ENCODE data around the gene VPS51.

The VPS51 gene

GRCh38 chr11:65087827-65088226 is 8.2 kb upstream of the VPS51 start:
- Histone ChIP-seq H2AFZ (ENCODE audit: low read length) (no peak overlapping the region), H3K4me1 (ENCODE audit: insufficient read depth, low read length, severe bottlenecking) (peaks cover 46% of the 10 kb centered on the region), H4K20me1 (ENCODE audit: insufficient read depth, low read length) (no peaks in the 10 kb centered on the region), H3F3A (ENCODE audit: insufficient read depth, low read length) (no peaks in the 10 kb centered on the region), H3K36me3 (ENCODE audit: insufficient read depth, low read length) (peaks cover 35% of the 10 kb centered on the region; the same call in 1 of the 2 replicates), H3K4me2 (ENCODE audit: low read length) (no peak overlapping the region), H3K9me3 (ENCODE audit: low read length) (no peaks in the 10 kb centered on the region), H3K27ac (ENCODE audit: low read depth, low read length, poor library complexity, severe bottlenecking) (no peak overlapping the region), H3K79me2 (ENCODE audit: insufficient read depth, low read length) (peaks cover 9% of the 10 kb centered on the region), H3K4me3 (ENCODE audit: low read depth, low read length, poor library complexity, severe bottlenecking) (no peak overlapping the region), H3K9me2 (ENCODE audit: low read depth, low read length) (no peaks in the 10 kb centered on the region), H3K9ac (ENCODE audit: low read length) (no peak overlapping the region), H3K27me3 (ENCODE audit: insufficient read depth, low read length) (no peaks in the 10 kb centered on the region)
- TF ChIP-seq EZH2 (IDR thresholded peaks at IDR 0.05; ENCODE audit: borderline replicate concordance, low read length) (no peak), CTCF (IDR thresholded peaks at IDR 0.05; ENCODE audit: low read length) (no peak)

- Histone ChIP-seq H3K9me3 (ENCODE audit: low read length) (no peaks in the 10 kb centered on the region), H3K4me1 (ENCODE audit: insufficient read depth, low read length, severe bottlenecking) (peaks cover 40% of the 10 kb centered on the region), H3K27ac (ENCODE audit: low read depth, low read length, poor library complexity, severe bottlenecking) (peak overlapping the region; percentile 87), H3K9ac (ENCODE audit: low read length) (no peak overlapping the region), H3K36me3 (ENCODE audit: insufficient read depth, low read length) (peaks cover 32% of the 10 kb centered on the region; the same call in 1 of the 2 replicates), H4K20me1 (ENCODE audit: insufficient read depth, low read length) (no peaks in the 10 kb centered on the region), H3K4me3 (ENCODE audit: low read depth, low read length, poor library complexity, severe bottlenecking) (no peak overlapping the region), H2AFZ (ENCODE audit: low read length) (no peak overlapping the region), H3K9me2 (ENCODE audit: low read depth, low read length) (no peaks in the 10 kb centered on the region), H3K4me2 (ENCODE audit: low read length) (no peak overlapping the region), H3K27me3 (ENCODE audit: insufficient read depth, low read length) (no peaks in the 10 kb centered on the region), H3F3A (ENCODE audit: insufficient read depth, low read length) (no peaks in the 10 kb centered on the region), H3K79me2 (ENCODE audit: insufficient read depth, low read length) (no peaks in the 10 kb centered on the region)
- TF ChIP-seq CTCF (IDR thresholded peaks at IDR 0.05; ENCODE audit: low read length) (no peak), EZH2 (IDR thresholded peaks at IDR 0.05; ENCODE audit: borderline replicate concordance, low read length) (no peak)
Observed at GRCh38 chr11:65089621-65090020, 6.4 kb upstream of the VPS51 start.

- H3K9me2 ChIP-seq (ENCODE audit: low read depth, low read length) = no peaks in the 10 kb centered on the region
Observed at GRCh38 chr11:65090628-65091027, 5.4 kb upstream of the VPS51 start.

More at GRCh38 chr11:65090628-65091027, 5.4 kb upstream of the VPS51 start:
- H4K20me1 ChIP-seq (ENCODE audit: insufficient read depth, low read length) = no peaks in the 10 kb centered on the region
- no peak overlapping the region for H3K4me3 ChIP-seq (ENCODE audit: low read depth, low read length, poor library complexity, severe bottlenecking)
- no peaks in the 10 kb centered on the region for H3F3A ChIP-seq (ENCODE audit: insufficient read depth, low read length)
- peaks cover 26% of the 10 kb centered on the region; the same call in 1 of the 2 replicates for H3K36me3 ChIP-seq (ENCODE audit: insufficient read depth, low read length)
- H3K79me2 ChIP-seq (ENCODE audit: insufficient read depth, low read length) = no peaks in the 10 kb centered on the region
- no peaks in the 10 kb centered on the region for H3K9me3 ChIP-seq (ENCODE audit: low read length)
- H3K4me1 ChIP-seq (ENCODE audit: insufficient read depth, low read length, severe bottlenecking) = peaks cover 31% of the 10 kb centered on the region
- H3K9ac ChIP-seq (ENCODE audit: low read length) = peak overlapping the region; percentile 45; the same call in 1 of the 2 replicates
- peak overlapping the region; percentile 87 for H3K27ac ChIP-seq (ENCODE audit: low read depth, low read length, poor library complexity, severe bottlenecking)
- no peak overlapping the region for H2AFZ ChIP-seq (ENCODE audit: low read length)
- H3K4me2 ChIP-seq (ENCODE audit: low read length) = peak overlapping the region; percentile 0; the same call in 1 of the 2 replicates
- no peaks in the 10 kb centered on the region for H3K27me3 ChIP-seq (ENCODE audit: insufficient read depth, low read length)
- no peak for TF ChIP-seq CTCF (IDR thresholded peaks at IDR 0.05; ENCODE audit: low read length)
- TF ChIP-seq EZH2 (IDR thresholded peaks at IDR 0.05; ENCODE audit: borderline replicate concordance, low read length) = no peak
